GM10847 (cell line): ENCODE measurements around the gene IER5.

Experiments
- POLR2A ChIP-seq: IDR thresholded peaks from 2 replicates; pipeline ENCODE4 v1.6.1; 2011; ENCODE audit not compliant: insufficient read length; ENCODE audit errors: extremely low read depth

The IER5 gene

DNA sequence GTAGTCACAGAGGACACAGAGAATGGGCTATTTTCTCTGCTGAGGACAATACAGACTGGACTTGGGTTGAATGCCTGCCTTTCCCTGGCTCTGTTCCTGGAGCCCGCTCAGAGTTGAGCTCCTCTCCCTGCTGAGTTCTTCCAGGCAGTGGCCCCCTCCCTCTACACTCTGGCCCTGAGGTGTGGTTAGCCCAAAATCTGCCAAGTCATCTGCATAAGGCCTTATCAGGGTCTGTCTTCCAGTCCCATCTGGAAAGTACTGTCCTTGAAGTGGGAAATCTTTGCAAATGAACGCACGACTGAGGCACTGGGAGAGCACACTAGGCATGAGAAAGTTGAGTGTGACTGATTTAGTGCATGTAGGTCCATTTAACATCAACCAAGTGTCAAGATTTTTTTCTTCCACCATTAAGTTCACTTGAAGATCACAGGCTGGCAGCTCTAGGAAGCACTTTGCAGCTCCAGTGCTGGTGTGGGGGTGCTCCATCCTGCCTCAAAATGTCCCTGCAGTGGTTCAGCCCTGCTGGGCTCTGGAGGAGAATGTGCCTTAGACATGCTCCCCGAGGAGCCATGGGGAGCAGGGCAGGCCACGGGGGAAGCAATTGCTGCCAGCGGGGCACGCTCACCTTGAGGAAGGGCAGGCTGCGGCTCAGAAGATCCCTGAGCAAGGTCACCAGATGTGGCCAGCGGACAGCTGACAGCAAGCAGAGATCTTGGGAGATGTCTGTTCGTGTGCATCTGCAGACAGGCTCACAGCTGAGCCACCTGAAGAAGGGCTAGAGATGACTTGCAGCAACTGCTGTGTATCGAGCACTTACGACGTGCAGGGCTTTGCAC is 41.5 kb downstream of the IER5 start:
- TF ChIP-seq POLR2A: no peak

DNA sequence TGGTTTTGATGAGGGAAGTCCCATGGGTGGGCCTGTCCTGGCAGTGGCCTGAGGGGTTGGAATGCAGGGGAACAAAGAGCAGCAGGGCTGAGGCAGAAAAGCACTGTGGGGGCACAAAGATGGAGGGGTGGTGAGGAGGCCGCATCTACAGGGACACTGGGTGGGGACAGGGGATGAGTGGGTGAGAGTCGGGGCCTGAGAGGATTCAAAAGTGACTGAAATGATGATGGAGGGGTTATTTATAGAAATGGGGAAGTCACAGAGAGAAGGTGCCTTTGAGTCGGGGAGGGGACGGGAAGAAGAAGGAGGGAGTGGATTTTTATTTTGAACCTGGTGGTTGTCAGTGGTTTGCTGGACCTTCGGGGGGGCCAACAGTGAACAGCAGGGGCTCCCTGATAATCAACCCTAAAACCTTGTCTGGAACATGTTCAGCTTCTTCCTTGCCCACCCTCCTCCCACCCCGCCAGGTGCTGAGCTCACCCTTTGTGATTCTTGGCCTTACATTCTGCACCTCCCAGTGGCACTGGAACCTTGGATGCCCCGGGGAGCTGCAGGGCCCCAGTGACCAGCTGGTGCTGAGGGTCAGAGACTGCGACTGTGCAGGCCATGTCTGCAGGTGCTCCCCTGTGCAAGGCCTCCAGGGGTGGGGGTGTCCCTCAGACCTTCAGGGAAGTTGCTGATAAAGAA is 42.9 kb downstream of the IER5 start:
- no peak for TF ChIP-seq POLR2A

DNA sequence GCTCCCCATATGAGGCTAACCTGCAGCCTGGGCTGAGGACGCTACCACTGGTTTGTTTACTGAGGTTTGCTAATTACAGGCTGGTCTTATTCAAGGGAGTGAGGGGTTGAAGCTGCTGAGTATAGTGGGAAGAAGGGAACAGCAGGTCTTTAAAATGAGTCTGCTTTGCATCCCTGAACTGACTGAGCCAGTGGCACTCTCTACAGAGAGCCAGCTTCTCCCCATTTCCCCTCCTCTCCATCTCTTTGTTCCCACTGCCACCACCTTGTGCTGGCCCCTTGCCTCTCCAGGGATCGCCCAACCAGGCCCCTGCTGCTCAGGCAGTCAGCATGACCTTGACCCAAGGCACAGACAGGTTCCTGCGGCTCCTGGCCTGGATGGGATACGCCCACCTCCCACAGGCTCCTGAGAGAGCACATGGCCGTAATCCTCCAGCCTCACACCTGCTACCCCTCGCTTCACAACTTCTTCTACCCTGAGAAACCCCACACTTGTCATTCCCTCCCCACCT is 45.0 kb downstream of the IER5 start:
- TF ChIP-seq POLR2A: no peak

DNA sequence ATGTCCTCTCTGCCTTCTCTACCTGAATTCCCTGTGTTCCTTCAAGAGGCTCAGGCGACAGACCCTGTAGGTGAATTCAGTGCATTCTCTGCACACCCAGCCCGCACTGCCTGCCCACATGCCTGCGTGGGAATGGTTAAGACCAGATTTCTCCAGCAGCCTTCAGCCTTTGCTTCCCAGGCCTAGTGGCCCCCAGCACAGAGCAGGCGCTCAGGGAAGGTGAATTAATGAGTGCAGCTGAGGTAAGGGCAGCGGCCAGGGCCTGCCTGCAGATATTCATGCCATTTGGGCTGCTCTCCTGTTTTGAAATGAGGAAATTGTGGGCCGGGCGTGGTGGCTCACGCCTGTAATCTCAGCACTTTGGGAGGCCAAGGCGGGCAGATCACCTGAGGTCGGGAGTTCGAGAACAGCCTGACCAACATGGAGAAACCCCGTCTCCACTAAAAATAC is 45.5 kb downstream of the IER5 start:
- no peak for TF ChIP-seq POLR2A

DNA sequence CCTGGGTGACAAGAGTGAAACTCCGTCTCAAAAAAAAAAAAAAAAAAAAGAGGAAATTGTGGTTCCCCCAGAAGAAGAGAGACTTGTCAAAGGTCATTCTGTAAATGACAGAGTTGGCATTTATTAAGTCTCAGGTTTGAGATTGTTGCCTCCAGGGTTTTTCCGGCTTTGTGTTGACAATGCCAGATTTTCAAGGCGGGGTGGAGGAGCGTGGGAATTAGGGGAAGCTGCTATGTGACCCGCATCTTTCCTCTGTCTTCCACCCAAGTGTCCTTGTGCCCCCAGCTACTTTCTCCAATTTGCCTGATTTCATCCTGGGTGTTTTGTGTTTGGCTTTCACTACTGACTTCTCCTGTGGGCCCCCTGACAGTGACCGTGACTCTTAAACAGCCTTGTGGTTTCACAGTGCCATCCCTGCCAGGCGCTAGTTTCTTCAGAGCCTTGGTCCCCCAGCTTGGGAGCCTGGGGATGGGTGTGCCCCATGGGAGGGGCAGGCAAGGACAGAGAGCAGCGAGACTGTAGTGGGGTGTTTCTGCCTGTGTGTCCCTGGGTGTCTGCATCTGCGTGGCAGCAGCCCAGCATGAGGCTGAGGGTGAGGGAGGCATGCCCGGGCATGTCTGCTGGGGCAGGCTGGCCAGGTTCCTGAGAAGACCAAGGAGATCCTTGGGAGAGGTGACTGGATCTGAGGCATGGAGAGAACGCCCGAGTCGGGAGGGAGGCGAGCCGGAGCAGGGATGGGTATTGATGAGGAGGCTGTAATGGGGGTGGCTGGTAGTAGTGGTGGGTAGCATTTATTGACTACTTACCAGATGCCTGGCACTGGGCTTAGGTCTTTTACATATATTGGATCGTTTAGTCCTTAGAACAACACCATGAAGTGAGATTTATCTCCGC is 46.3 kb downstream of the IER5 start:
- peak; percentile 32 for TF ChIP-seq POLR2A

DNA sequence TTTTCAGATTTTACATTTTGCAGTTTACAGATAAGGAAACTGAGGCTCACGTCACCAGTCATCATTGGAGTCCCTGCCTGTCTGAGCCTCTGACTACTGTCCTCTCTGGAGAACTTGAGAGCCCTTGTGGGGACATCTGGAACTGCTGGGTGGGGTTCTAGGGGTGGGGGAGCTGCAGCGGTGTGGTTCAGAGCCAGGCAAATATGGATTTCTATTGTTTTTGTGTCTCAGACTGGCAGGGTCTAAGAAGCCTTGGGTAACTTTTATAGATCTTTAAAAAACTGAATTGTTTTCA is 46.9 kb downstream of the IER5 start:
- no peak for TF ChIP-seq POLR2A

DNA sequence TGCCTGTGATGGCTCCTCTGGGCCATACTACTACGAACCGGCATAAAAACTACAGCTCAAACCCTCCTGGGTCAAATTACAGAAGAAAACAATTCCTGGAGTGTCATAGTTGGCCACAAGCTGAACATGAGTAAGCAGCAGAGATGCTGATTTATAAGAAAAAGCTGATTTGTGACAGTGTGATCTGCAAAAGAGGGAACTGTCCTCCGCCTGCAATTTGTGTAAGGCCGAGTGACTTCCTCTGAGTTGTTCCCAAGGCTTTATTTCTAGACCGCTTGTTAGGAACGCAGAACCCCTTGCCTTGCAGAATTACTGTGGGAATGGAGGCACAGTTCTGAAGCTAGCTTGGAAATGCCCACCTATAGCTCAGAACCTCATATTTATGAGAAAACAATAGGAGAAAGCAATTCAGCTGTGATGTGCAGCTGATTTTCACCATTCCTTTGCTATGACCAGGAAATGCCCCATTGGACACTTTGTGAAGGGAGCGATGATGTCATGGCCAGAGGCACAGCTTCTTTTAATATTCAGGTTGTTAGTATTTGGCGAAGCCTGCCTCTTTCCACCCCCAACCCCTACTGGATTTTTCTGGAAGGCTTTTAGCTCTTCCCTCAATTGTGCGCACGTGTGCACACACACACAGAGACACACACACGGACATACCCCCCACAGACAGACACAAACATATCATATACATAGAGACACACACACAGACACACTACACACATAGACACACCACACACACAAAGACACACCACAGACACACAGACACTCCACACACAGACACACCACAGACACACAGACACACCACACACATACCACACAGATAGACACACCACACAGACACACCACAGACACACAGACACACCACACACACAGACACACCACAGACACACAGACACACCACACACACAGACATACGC is 47.6 kb downstream of the IER5 start:
- no peak for TF ChIP-seq POLR2A

DNA sequence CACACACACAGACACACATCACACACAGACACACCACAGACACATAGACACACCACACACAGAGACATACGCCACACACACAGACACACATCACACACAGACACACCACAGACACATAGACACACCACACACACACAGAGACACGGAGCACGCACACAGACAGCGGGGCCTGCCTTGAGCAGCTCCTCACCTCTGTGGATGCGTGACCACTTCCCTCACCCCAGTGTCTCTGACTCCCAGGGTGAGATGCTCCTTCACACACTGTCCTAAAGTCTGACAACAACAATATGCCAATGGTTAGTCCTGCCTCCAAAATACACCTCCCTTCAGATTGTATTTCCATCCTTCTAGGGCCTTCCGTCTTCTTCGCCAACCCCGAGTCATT is 48.2 kb downstream of the IER5 start:
- no peak for TF ChIP-seq POLR2A

DNA sequence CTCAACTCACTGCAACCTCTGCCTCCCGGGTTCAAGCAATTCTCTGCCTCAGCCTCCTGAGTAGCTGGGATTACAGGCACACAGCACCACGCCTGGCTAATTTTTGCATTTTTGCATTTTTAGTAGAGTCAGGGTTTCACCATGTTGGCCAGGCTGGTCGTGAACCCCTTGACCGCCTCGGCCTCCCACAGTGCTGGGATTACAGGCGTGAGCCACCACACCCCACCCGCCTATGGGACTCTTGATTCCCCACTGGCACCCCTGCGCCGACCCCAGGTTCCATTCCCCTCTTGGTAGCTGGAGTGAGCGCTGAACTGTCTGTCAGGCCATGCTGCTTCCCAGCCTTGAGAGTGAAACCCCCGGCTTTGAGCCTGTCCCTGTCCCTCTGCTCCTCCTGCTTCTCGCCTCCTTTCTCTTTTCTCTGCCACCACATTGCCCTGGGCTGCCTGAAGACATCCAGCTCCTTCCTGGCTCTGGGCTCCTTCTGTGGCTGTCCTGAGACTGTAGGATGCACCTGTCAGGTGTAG is 48.8 kb downstream of the IER5 start:
- TF ChIP-seq POLR2A: no peak

DNA sequence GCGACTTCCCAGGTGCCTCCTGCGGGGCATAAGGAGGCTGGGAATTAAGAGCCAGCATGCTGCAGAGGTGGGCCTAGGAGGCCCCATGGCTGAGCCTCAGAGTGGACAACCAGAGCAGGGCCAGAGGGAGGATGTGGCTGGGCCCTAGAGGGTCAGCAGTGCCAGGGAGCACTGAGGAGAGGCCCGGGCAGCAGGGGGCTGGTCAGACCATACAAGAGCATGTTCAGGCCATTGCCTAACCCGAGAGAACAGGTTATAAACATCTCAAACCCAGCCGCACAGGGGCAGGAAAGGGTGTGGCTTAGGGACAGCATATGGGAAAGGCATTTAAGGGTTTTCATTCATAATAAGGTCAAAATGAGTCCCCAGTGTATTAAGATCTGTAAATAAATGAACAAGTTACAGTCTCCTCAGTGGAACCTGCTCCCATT is 51.1 kb downstream of the IER5 start:
- no peak for TF ChIP-seq POLR2A

DNA sequence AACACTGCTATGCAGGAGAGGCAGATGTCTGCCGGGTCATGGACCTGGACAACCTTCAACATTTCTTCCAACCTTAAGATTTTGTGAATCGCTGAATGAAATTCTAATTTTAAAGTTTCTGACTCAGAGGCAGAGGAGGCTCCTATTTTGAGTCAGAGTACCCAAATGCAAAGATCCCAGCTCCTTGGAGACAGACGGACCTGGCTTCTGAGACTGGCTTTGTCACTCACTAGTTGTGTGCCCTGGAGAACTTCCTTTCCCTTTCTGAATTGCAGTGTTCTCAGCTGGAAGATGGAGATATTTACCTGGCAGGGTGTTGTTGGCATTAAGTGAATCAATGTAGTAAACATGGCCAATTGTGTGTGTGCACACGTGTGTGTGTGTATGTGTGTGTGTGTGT is 51.9 kb downstream of the IER5 start:
- TF ChIP-seq POLR2A: no peak

DNA sequence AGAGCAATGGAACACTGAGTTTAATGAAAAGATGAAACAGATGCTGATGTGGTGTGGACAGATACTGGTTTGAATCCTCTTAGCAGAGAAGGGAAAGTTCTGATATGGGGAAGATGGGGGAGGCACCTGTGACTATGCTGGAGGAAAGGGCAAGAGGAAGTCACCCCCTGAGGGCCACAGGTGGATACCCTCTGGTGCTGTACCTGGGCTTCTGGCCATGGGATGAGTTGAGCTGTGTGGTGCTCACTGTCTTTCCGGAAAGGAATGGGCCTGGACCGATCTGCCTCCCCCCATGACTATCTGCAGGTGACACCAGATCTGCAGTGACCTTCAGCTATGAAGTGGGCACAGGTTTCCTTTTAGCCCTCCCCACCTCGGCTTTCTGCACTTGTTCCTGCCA is 52.4 kb downstream of the IER5 start:
- no peak for TF ChIP-seq POLR2A

DNA sequence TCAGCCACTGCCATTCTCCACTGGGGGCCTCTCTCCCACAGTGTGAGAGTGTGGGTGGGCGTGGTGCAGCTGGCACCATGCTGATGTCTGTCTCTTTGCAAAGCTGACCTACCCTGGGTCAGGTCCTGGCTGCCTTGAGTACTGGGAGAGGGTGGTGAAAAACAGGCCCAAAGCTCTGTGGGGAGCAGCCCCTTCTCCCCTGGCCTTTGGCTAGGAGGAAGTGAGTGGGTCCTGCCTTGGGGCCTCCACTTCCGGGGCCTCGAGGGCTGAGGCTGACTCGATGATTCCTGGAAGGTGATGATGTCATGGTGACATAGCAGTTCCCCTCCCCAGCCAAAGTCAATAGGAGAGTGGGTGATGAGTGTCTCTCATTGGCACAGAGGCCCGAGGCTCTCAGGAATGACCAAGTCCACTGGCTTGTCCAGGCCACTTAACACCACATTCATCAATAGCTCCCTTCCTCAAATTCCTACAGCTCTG is 53.0 kb downstream of the IER5 start:
- TF ChIP-seq POLR2A: no peak
